HG02798 (cell line): Measurements from ENCODE around the gene PI4KA.

Experiments used
- ATAC-seq: cut with Tn5 transposase; IDR thresholded peaks from one replicate; pipeline ENCODE4 v1.9.1; 2021; ENCODE audit warnings: mild to moderate bottlenecking; ENCODE audit not compliant: unreplicated experiment, poor library complexity

Gene PI4KA

GRCh38 chr22:20758688-20759087 lies 99.9 kb downstream of the PI4KA start:
- ATAC-seq = no peak

- ATAC-seq = no peak
These were observed 101.8 kb downstream of the PI4KA start for GRCh38 chr22:20756846-20757245.

- no peak for ATAC-seq
These were observed 105.7 kb downstream of the PI4KA start for GRCh38 chr22:20752873-20753272.

- no peak for ATAC-seq
These were observed 106.4 kb downstream of the PI4KA start for GRCh38 chr22:20752104-20752741.

GRCh38 chr22:20751185-20751851 lies 107.3 kb downstream of the PI4KA start:
- no peak for ATAC-seq

- ATAC-seq = peak; percentile 53
These were observed 108.0 kb downstream of the PI4KA start for GRCh38 chr22:20750461-20751184.

GRCh38 chr22:20749453-20749852 lies 109.2 kb downstream of the PI4KA start:
- ATAC-seq = no peak

GRCh38 chr22:20748731-20749428 lies 109.7 kb downstream of the PI4KA start:
- ATAC-seq = peak; percentile 70

- ATAC-seq = peak; percentile 27
These were observed 110.5 kb downstream of the PI4KA start for GRCh38 chr22:20748082-20748481.

GRCh38 chr22:20747223-20747622 lies 111.4 kb downstream of the PI4KA start:
- no peak for ATAC-seq

- no peak for ATAC-seq
These were observed 112.0 kb downstream of the PI4KA start for GRCh38 chr22:20746431-20747189.

- no peak for ATAC-seq
These were observed 113.5 kb downstream of the PI4KA start for GRCh38 chr22:20745119-20745518.

- no peak for ATAC-seq
These were observed 114.2 kb downstream of the PI4KA start for GRCh38 chr22:20744456-20744855.

GRCh38 chr22:20742764-20743163 lies 115.8 kb downstream of the PI4KA start:
- ATAC-seq = no peak

GRCh38 chr22:20741634-20742581 lies 116.7 kb downstream of the PI4KA start:
- no peak for ATAC-seq

- no peak for ATAC-seq
These were observed 117.5 kb downstream of the PI4KA start for GRCh38 chr22:20741008-20741633.

GRCh38 chr22:20740222-20740951 lies 118.2 kb downstream of the PI4KA start:
- no peak for ATAC-seq
